Stimulated activated memory B cell treated with anti-CD40 and anti-IgM and Interleukin-4, amounts not matched to agents 10 μg/mL and 1 μg/mL and 100 μg/mL, for 72 hours (primary cell): ENCODE data around the gene SHC1.
A peak's percentile ranks its signal among the peaks of the same experiment; 100 is the strongest.

Experiments
- ATAC-seq: fragments of 150-1000 bp; cut with Tn5 transposase; 2 replicates; pipeline ENCODE4 v1.10.0; 2021
- H3K27ac Mint-ChIP-seq: one replicate; pipeline ENCODE4 v1.8.0; 2022; ENCODE audit warnings: mild to moderate bottlenecking, mixed read lengths
- H3K27me3 Mint-ChIP-seq: one replicate; pipeline ENCODE4 v1.8.0; 2022; ENCODE audit warnings: mixed read lengths
- H3K36me3 Mint-ChIP-seq: one replicate; pipeline ENCODE4 v1.8.0; 2022; ENCODE audit warnings: mixed read lengths
- H3K4me1 Mint-ChIP-seq: one replicate; pipeline ENCODE4 v1.8.0; 2022; ENCODE audit warnings: mixed read lengths
- H3K4me3 Mint-ChIP-seq: one replicate; pipeline ENCODE4 v1.8.0; 2022; ENCODE audit warnings: mild to moderate bottlenecking, moderate library complexity, mixed read lengths
- H3K9me3 Mint-ChIP-seq: one replicate; pipeline ENCODE4 v1.8.0; 2022; ENCODE audit warnings: mixed read lengths

The SHC1 gene

GRCh38 chr1:154974102-154974807 lies 3.7 kb upstream of the SHC1 start, which contains the start of gene CKS1B:
CKS1B (plus strand) TSS chr1:154974681; CDS start chr1:154974746, 65 bp downstream.
- ATAC-seq, result peak; percentile 94
- Mint-ChIP-seq H3K36me3 (peaks cover 11% of the 10 kb centered on the region), H3K27ac (no peak within 1 kb of the TSS), H3K4me1 (peaks cover 37% of the 10 kb centered on the region), H3K27me3 (no peaks in the 10 kb centered on the region), H3K9me3 (no peaks in the 10 kb centered on the region), H3K4me3 (no peak within 1 kb of the TSS)

GRCh38 chr1:154973344-154974101 lies 3.0 kb upstream of the SHC1 start:
- H3K27me3 Mint-ChIP-seq, result no peaks in the 10 kb centered on the region
- H3K4me3 Mint-ChIP-seq, result no peak overlapping the region
- H3K4me1 Mint-ChIP-seq, result peaks cover 45% of the 10 kb centered on the region
- peaks cover 18% of the 10 kb centered on the region for H3K36me3 Mint-ChIP-seq
- H3K27ac Mint-ChIP-seq, result no peak overlapping the region
- H3K9me3 Mint-ChIP-seq, result no peaks in the 10 kb centered on the region
- ATAC-seq, result peak; percentile 44

- Mint-ChIP-seq H3K36me3 (peaks cover 26% of the 10 kb centered on the region), H3K9me3 (no peaks in the 10 kb centered on the region), H3K27me3 (no peaks in the 10 kb centered on the region), H3K4me1 (peaks cover 42% of the 10 kb centered on the region), H3K27ac (peak overlapping the region; percentile 20), H3K4me3 (no peak overlapping the region)
- ATAC-seq, result no peak
Measured at GRCh38 chr1:154972517-154973343, 2.2 kb upstream of the SHC1 start.

- peak overlapping the region; percentile 20 for H3K27ac Mint-ChIP-seq
- H3K27me3 Mint-ChIP-seq, result no peaks in the 10 kb centered on the region
- no peak overlapping the region for H3K4me3 Mint-ChIP-seq
- ATAC-seq, result no peak
- no peaks in the 10 kb centered on the region for H3K9me3 Mint-ChIP-seq
- peaks cover 37% of the 10 kb centered on the region for H3K4me1 Mint-ChIP-seq
- H3K36me3 Mint-ChIP-seq, result peaks cover 30% of the 10 kb centered on the region
Measured at GRCh38 chr1:154972213-154972516, 1.6 kb upstream of the SHC1 start.

- Mint-ChIP-seq H3K27me3 (no peaks in the 10 kb centered on the region), H3K4me1 (peaks cover 37% of the 10 kb centered on the region), H3K4me3 (peak overlapping the region; percentile 5), H3K27ac (peak overlapping the region; percentile 82), H3K36me3 (peaks cover 33% of the 10 kb centered on the region), H3K9me3 (no peaks in the 10 kb centered on the region)
- no peak for ATAC-seq
Measured at GRCh38 chr1:154971341-154971998, 923 bp upstream of the SHC1 start.

- peaks cover 43% of the 10 kb centered on the region for H3K36me3 Mint-ChIP-seq
- ATAC-seq, result no peak
- peak overlapping the region; percentile 82 for H3K27ac Mint-ChIP-seq
- peaks cover 37% of the 10 kb centered on the region for H3K4me1 Mint-ChIP-seq
- H3K4me3 Mint-ChIP-seq, result peak overlapping the region; percentile 37
- no peaks in the 10 kb centered on the region for H3K27me3 Mint-ChIP-seq
- no peaks in the 10 kb centered on the region for H3K9me3 Mint-ChIP-seq
Measured at GRCh38 chr1:154969860-154970452, 591 bp downstream of the SHC1 start.

- Mint-ChIP-seq H3K4me3 (peak overlapping the region; percentile 37), H3K4me1 (peaks cover 37% of the 10 kb centered on the region)
Measured at GRCh38 chr1:154969246-154969645, 1.3 kb downstream of the SHC1 start.

GRCh38 chr1:154968731-154969130 lies 1.8 kb downstream of the SHC1 start:
- H3K27ac Mint-ChIP-seq, result peak overlapping the region; percentile 82
- peaks cover 47% of the 10 kb centered on the region for H3K36me3 Mint-ChIP-seq

More at GRCh38 chr1:154969246-154969645, 1.3 kb downstream of the SHC1 start:
- Mint-ChIP-seq H3K9me3 (no peaks in the 10 kb centered on the region), H3K27me3 (no peaks in the 10 kb centered on the region), H3K27ac (peak overlapping the region; percentile 82), H3K36me3 (peaks cover 43% of the 10 kb centered on the region)
- ATAC-seq, result no peak

GRCh38 chr1:154967331-154967950 lies 3.1 kb downstream of the SHC1 start:
- Mint-ChIP-seq H3K27ac (peak overlapping the region; percentile 3), H3K27me3 (no peaks in the 10 kb centered on the region)
- ATAC-seq, result no peak

More at GRCh38 chr1:154968731-154969130, 1.8 kb downstream of the SHC1 start:
- Mint-ChIP-seq H3K4me3 (no peak overlapping the region), H3K27me3 (no peaks in the 10 kb centered on the region), H3K4me1 (peaks cover 42% of the 10 kb centered on the region), H3K9me3 (no peaks in the 10 kb centered on the region)
- ATAC-seq, result no peak

GRCh38 chr1:154966111-154966510 lies 4.4 kb downstream of the SHC1 start:
- H3K4me1 Mint-ChIP-seq, result peaks cover 40% of the 10 kb centered on the region
- no peak overlapping the region for H3K4me3 Mint-ChIP-seq
- H3K27ac Mint-ChIP-seq, result no peak overlapping the region
- no peaks in the 10 kb centered on the region for H3K9me3 Mint-ChIP-seq
- H3K27me3 Mint-ChIP-seq, result no peaks in the 10 kb centered on the region
- H3K36me3 Mint-ChIP-seq, result peaks cover 50% of the 10 kb centered on the region
- no peak for ATAC-seq

More at GRCh38 chr1:154967331-154967950, 3.1 kb downstream of the SHC1 start:
- H3K4me3 Mint-ChIP-seq, result no peak overlapping the region
- no peaks in the 10 kb centered on the region for H3K9me3 Mint-ChIP-seq
- peaks cover 48% of the 10 kb centered on the region for H3K4me1 Mint-ChIP-seq
- peaks cover 55% of the 10 kb centered on the region for H3K36me3 Mint-ChIP-seq

- Mint-ChIP-seq H3K27me3 (no peaks in the 10 kb centered on the region), H3K4me1 (peaks cover 47% of the 10 kb centered on the region), H3K36me3 (peaks cover 50% of the 10 kb centered on the region), H3K27ac (no peak overlapping the region), H3K9me3 (no peaks in the 10 kb centered on the region), H3K4me3 (no peak overlapping the region)
- ATAC-seq, result no peak
Measured at GRCh38 chr1:154964359-154964758, 6.2 kb downstream of the SHC1 start.

GRCh38 chr1:154963643-154964042 lies 6.9 kb downstream of the SHC1 start:
- Mint-ChIP-seq H3K9me3 (no peaks in the 10 kb centered on the region), H3K27me3 (no peaks in the 10 kb centered on the region), H3K4me1 (peaks cover 44% of the 10 kb centered on the region), H3K27ac (peak overlapping the region; percentile 2), H3K36me3 (peaks cover 49% of the 10 kb centered on the region), H3K4me3 (no peak overlapping the region)
- ATAC-seq, result no peak

- H3K4me3 Mint-ChIP-seq, result peak overlapping the region; percentile 86
- H3K9me3 Mint-ChIP-seq, result no peaks in the 10 kb centered on the region
- peaks cover 41% of the 10 kb centered on the region for H3K36me3 Mint-ChIP-seq
- peak overlapping the region; percentile 91 for H3K27ac Mint-ChIP-seq
- H3K27me3 Mint-ChIP-seq, result no peaks in the 10 kb centered on the region
- H3K4me1 Mint-ChIP-seq, result peaks cover 43% of the 10 kb centered on the region
- ATAC-seq, result no peak
Measured at GRCh38 chr1:154962795-154963330, 7.7 kb downstream of the SHC1 start.
